CD4-positive, alpha-beta T cell treated with Interleukin-4 for 4 hours (primary cell): ENCODE measurements around the gene SERPINE3.

Experiments
- DNase-seq: peaks from one replicate; pipeline ENCODE4 v3.0.0-alpha.2; 2020

Gene SERPINE3

GRCh38 chr13:51364404-51365008, 25.0 kb downstream of the SERPINE3 start:
- DNase-seq: no peak

- no peak for DNase-seq
Measured at GRCh38 chr13:51370116-51370515, 30.6 kb downstream of the SERPINE3 start.

DNA sequence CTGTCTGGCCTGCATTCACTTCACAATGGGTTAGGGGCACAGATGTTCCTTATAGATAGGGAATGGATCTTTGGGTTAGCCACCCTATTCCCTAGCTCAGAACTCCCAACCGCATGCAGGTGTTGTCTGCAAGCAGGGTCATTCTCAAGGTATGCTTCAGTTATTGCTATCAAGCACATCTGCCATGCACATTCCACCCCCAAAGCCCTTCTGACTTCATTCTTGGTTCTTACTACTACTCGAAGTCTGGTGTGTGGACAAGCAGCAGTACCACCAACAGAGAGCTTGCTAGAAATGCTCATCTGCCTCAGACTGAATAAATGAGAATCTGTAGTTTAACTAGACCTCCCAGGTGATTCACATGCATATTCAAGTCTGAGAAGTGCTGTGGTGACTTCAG, 31.3 kb downstream of the SERPINE3 start:
- DNase-seq: no peak

DNA sequence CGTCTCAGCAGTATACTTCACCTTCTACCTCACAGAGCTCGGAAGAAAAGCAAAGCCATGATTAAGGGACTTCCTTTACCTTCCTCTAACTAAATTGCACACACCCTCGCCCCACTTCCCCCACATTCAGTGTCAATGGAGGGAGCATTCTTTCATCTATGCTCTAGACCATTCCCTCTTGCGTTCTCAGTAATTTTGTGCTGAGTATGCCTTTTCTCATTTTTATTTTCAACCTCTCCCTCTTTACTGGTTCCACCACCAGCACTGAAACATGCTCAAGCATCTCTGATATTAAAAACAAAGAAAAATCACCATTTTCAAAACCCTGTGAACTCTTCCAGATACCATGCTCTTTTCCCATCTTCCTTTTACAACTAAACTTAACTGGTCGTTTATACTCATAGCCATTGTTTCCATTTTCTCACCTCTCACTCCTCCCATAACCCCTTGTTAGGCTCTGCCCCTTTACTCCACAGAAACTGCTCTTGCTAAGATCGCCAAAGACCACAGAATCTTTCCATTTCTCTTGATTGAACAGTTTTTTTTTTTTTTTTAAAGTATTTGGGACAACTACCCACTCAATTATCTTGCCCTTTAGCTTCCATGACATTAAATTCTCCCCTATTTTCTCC, 32.4 kb downstream of the SERPINE3 start:
- no peak for DNase-seq

DNA sequence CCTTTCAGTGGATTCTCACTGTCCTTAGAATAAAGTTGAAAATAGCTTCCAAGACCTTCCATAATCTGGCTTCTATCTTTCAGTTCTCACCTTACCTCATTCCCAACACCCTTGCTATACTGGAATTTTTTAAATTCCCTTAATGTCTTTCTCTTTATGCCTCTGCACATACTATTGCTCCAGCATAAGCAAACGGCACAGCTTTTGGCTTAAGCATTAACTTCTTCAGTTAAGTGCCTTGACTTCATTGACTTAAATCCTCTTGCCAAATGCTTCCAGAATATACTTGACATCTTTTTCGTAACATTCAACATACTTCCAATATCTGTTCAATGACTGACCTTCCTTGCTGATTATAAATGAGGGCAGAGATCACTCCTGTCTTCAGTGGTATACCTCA, 34.0 kb downstream of the SERPINE3 start:
- DNase-seq: no peak

DNA sequence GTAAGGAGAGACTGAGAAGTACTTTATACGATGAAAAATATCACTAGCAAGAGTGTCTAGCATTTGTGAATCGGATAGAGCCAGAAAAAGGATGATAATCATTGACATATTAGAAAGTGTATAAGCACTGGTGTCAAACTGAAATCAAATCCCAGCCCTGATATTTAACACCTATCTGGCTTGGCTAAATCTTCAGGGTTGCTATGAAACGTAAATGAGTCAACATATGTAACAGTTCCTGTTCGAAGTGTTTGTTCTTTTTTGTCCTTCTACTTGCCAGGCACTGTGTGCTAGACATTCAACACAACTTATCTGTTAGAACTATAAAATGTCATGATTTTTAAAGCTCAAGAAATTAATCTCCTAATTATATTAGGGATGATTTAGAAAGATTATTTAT, 40.8 kb downstream of the SERPINE3 start:
- no peak for DNase-seq

DNA sequence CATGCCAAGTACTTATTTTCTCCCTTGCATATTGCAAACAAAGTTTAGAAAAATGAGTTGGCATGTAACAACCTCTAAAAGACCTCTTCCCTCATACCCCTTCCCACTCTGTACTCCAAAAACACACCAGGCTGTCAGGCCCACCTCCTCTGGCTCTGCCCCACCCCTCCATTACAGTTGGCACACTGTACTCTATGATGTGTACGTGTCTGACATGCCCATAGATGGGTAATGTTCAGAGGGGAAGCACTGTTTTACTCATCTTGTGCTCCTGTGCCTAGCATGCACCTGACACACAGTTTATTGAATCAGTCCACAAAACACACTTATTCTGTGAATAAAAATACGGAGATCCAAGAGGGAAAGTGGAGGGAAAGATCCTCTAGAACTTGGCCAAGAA, 45.6 kb downstream of the SERPINE3 start:
- DNase-seq: no peak

DNA sequence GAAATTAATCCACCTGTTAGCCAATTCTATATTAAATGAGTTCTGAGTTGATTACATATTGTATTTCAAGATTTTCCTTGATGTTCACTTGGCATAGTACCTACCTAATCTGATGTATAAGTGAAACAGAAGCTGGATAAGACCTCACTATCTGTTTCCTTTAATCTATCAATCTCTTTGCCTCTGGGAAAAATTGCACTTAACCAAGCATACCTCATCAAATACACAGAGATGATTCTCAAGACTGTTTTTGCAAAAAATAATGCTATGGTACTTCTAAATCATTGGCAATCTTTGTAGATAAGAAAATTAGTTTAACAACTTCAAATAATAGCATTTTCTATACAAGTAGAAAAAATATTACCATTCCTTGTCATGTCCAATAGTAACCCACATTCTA, 55.2 kb downstream of the SERPINE3 start:
- no peak for DNase-seq

GRCh38 chr13:51396352-51396751, 56.9 kb downstream of the SERPINE3 start:
- DNase-seq: no peak

DNA sequence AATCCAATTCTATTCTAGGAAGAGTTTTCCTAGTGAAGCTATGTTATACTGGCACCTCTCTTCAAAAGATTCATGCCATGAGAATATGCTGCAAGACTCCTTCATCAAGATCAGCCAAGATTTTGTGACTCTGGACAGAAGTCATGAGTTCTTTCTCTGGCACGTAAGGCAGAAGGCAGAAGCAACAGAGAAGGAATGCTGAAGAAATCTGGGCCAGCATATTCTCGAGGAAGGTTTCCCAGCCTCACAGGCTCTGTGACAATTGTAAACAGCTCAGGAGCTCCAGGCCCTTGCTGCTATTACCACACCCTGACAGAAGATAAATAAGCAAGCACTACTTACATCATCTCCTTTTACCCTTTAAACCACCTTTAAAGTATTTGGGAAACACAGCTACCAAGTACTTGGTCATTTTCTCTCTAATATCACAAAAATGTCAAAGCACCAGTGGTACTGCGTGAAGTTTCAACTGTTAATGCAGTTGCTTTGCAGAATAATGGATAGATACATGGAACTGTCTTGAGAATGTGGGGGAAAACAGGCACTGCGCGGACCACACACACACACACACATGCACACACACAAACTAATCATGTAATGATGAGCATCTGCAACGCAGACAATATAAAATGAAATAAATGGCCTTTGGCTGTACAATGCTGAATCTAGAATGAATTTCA, 57.9 kb downstream of the SERPINE3 start:
- DNase-seq: no peak

GRCh38 chr13:51405176-51405575, 65.7 kb downstream of the SERPINE3 start:
- DNase-seq: no peak

DNA sequence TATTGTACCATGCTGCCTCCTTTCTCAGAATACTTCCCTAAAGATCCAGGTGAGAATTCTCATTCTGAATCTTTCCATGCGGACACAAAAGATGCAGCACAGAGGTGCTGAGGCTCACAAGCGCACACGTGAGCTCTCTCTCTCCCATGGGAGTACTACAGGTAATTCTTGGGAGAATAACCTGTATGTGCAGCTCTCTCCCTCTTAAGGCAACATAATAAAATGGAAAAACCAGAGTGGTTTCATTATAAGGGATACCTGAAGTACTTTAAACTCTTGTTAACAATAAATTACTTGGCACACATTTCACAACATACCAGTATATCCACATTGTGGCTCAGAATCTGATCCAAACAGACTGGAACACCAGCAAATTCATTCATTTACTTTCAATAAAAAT, 72.9 kb downstream of the SERPINE3 start:
- no peak for DNase-seq
